Bronchial epithelial cell (primary cell): ENCODE measurements around the gene MRPL14. TPM values are rescaled to one million over a fixed set of nuclear protein-coding genes. Genes with fewer than 3 reads are reported as not detected.

Experiments used
- DNase-seq: peaks from one replicate; pipeline ENCODE4 v3.0.0-alpha.2; 2010; ENCODE audit warnings: low read depth
- FAIRE-seq: peaks from 2 replicates; lab custom pipeline; 2011; peaks lifted over from hg19 to GRCh38; lab: Jason Lieb, UNC
- H3K27me3 ChIP-seq: 2 replicates; pipeline ENCODE4 v1.5.1; 2011; ENCODE audit warnings: low read length; ENCODE audit not compliant: control insufficient read depth, insufficient read depth
- H3K36me3 ChIP-seq: 2 replicates; pipeline ENCODE4 v1.5.1; 2011; ENCODE audit warnings: low read length; ENCODE audit not compliant: control insufficient read depth, insufficient read depth
- H3K4me3 ChIP-seq: 2 replicates; pipeline ENCODE4 v1.5.1; 2011; ENCODE audit warnings: mild to moderate bottlenecking, low read depth, low read length, control low read depth
- CTCF ChIP-seq: IDR thresholded peaks from 2 replicates; pipeline ENCODE4 v1.5.1; 2011; ENCODE audit warnings: mild to moderate bottlenecking, moderate library complexity, low read length, control low read depth, inconsistent platforms; ENCODE audit not compliant: insufficient read depth, severe bottlenecking
- total RNA-seq: library from RNA; depleted of rRNA; stranded (reverse); fragments of >200 nt; gene quantifications from 2 replicates; pipeline ENCODE4 v1.2.1, GENCODE V29; 2014

MRPL14 gene
- total RNA-seq, 1 donor from 2014 or later: 90.0 TPM

- peak; percentile 75 for DNase-seq
- no peak for FAIRE-seq
These were observed 717 bp downstream of the MRPL14 start for GRCh38 chr6:44126320-44127149.

GRCh38 chr6:44123544-44123943, 3.7 kb downstream of the MRPL14 start:
- Histone ChIP-seq H3K4me3 (no peak overlapping the region), H3K27me3 (no peaks in the 10 kb centered on the region), H3K36me3 (peaks cover 1% of the 10 kb centered on the region)
- DNase-seq: no peak
- no peak for FAIRE-seq
- TF ChIP-seq CTCF: no peak

More at GRCh38 chr6:44126320-44127149, 717 bp downstream of the MRPL14 start:
- Histone ChIP-seq H3K4me3 (peak overlapping the region; percentile 89), H3K27me3 (no peaks in the 10 kb centered on the region), H3K36me3 (peaks cover 1% of the 10 kb centered on the region)
- TF ChIP-seq CTCF: no peak

DNA sequence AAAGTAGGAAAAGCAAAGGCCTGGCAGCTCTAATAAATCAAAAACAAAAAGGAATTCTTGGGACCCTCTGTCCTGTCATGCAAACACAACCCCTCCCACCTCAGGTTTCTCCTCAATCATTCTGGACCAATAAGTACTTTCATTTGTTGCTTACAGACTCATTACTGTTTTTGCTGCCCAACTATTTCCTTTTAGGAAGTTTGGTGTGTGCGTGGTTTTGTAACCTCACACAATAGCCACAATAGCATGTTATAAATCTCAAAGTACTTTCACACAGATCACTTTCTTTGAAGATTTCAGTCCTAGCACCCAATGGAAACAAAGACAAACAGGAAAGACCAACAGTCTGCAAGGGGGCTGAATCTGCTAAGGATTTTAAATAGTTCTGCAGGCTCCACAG, 4.5 kb downstream of the MRPL14 start:
- H3K36me3 ChIP-seq: peaks cover 1% of the 10 kb centered on the region
- DNase-seq: no peak
- TF ChIP-seq CTCF: no peak
- H3K4me3 ChIP-seq: no peak overlapping the region
- FAIRE-seq: no peak
- H3K27me3 ChIP-seq: no peaks in the 10 kb centered on the region

GRCh38 chr6:44120692-44121443, 6.4 kb downstream of the MRPL14 start:
- H3K4me3 ChIP-seq: no peak overlapping the region
- no peaks in the 10 kb centered on the region for H3K27me3 ChIP-seq
- FAIRE-seq (no peak), DNase-seq (no peak)
- TF ChIP-seq CTCF: no peak
- peaks cover 1% of the 10 kb centered on the region for H3K36me3 ChIP-seq

- no peak for TF ChIP-seq CTCF
- Histone ChIP-seq H3K36me3 (peaks cover 1% of the 10 kb centered on the region), H3K27me3 (no peaks in the 10 kb centered on the region), H3K4me3 (no peak overlapping the region)
- peak; percentile 23 for DNase-seq
- peak; percentile 13 for FAIRE-seq
These were observed 7.5 kb downstream of the MRPL14 start for GRCh38 chr6:44119704-44120262.
